CD4-positive, alpha-beta T cell treated with Interleukin-6 at 100 ng/mL for 8 hours (primary cell): ENCODE data around the gene DPH5.

Experiments used
- DNase-seq: peaks from one replicate; pipeline ENCODE4 v3.0.0-alpha.2; 2020; ENCODE audit warnings: mixed read lengths, low spot score

The DPH5 gene

DNA sequence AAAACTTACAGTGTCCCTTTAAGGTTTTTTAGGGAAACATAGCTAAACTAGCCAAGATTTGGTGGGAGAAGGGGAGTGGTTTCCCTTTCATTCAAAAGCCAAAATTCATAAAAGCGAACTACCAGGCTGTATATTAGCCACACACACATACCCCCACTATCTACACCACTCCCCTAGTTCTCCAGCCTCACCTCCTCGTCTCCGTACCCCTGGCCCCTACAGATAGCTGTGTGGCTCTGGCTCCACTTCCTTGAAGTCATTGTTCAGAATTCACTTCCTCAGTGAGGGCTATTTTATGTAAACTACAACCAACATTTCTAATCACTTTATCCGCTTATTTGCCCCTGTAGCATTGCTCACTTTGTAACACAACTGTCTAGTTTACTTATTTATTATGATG is 5.3 kb upstream of the DPH5 start:
- no peak for DNase-seq

DNA sequence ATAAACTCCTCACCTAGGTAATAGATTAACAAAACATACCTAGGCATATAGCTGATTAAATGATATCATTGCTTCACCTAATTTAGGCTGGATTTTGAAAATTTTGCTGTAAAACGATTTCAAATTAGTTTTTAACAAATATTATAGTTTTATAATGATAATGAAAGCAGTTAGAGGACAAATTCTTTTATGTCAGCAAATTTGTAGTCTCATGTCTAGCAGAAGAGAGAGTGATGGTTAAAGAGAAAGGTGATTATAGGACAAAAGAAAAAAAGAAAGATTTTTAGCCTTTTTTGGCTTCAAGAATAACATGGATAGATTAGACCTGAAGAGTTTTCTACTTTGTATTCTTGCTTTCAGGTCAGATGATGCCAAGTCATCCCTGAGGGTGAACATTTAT is 3.6 kb upstream of the DPH5 start:
- DNase-seq, result no peak

DNA sequence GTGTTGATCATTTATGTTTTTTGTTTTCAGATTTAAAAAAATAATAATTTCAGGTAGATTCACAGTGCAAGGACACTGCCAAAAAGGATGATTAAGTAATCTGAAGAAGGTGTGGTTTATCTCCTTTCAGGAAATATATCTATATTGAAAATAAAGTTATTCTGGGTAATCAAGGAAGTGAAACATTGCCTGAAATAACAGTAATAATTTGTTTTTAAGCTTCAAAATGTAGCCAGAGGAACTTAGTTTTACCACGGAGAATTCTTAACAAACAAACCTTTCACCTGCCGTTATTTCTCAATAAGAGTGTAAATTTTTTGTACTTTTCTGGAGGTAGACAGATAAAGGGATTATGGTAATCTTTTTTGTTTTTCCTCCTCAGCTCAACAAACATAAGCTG is 2.9 kb upstream of the DPH5 start:
- DNase-seq, result no peak

DNA sequence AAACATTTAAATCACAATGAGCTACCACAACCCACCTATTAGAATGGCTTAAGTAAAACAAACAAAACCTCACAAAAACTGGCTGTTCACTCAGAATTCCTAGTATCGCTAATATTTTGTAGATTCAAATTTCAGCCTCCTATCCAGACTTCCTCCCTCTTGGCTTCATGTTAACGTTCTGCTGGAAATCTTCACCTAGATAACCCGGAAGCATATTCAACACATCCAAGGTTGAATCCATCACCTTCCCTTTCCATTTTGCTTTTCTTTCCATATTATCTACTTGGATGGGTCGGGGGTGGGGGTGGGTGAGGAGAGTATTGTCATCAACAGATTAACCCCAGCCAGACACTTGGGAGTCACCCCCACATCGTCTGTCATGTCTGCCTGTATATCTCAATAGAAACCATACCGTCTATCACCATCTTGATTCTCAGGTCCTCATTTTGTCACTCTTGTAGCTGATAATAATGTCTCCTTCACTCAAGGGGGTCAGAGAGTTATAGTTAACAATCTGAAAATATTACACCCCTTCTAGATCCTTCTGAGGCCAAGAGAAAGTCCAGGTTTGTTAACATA is 1.7 kb upstream of the DPH5 start:
- no peak for DNase-seq

DNA sequence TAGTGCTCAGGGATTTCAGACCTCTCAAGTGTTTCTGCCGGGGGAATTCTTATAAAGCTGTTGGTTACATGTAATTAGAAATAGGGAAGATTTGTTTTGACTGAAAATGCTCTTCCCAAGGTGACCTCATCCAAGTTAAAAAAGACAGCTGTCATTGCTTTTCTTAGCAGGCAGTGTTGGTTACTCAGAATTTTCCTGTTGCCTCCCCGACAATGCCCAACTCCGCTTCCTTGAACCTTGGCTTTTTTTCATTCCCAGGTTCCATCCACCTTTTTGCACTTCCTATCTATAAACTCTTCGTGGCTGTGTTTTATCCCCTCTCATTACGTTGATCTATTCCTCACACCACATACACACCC is 825 bp upstream of the DPH5 start:
- DNase-seq, result no peak

DNA sequence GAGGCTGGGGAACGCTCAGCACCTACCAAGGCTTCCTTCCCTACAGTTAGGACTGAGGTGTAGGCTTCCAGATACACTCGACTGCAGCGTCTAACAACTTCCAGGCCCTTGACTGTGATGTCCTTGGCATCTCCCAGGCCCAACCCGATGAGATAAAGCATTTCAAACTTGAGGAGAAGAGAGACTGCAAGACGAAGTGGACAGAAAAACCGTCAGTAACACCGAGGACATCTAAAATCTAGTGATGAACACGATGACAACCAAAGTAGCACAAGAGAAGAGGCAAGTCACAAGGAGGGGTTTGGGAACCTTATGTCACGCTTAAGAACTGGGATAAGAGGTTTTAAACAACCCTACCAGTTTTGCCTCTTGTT is 314 bp downstream of the DPH5 start:
- peak; percentile 4 for DNase-seq

DNA sequence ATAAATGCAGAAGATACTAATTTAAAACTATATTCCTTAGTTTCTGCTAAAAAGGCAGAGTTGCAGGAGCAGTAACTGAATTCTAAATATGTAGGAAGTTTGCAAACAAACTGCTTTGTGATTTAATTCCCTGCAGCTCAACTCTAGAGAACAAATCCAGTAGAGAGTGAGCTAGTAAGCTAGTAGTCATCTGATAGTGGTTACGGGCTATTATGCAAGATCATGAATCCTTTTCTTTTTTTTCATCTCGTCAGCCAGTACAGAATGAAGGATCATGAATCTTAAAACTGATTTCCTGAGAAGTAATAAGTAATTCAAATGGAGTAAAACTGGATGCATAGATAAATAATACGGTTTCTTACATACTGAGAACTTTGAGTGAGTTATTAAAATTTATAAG is 3.3 kb downstream of the DPH5 start:
- DNase-seq, result no peak

DNA sequence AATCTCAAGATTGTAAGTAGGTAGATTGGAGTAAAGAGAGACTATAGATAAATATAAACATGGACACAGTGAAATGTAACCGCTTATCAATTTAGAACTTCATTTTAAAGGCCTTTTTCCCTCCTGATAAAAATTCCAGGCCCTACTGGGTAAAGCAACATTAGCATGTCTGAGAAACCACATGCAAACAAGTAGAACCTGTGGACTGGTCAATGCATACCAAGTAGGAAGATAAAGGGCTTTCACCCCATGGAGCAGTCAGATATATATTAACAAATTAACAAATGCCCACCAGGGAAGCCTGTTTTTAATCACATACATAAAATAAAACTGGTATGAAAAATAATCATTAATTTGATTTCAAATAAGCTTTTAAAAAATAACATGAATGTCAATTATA is 8.1 kb downstream of the DPH5 start:
- no peak for DNase-seq

DNA sequence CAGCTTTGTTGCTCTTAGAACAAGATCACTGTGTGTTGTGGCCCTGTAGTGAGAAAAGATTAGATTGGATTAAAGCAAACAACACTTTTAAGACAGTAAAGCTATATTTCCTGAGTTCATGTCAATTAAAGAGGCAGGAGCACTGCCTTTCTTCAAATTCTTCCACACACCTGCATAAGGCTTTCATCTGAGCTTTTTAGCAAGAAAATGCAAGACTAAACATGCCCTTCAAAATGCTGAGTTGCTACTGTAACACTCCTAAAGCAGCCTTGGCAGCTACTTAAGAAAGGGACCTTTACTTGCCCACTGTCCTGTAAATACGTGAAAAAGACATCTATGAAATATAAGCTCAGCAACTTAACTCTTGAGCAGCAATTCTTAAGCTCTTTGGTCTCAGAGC is 11.8 kb downstream of the DPH5 start:
- no peak for DNase-seq

DNA sequence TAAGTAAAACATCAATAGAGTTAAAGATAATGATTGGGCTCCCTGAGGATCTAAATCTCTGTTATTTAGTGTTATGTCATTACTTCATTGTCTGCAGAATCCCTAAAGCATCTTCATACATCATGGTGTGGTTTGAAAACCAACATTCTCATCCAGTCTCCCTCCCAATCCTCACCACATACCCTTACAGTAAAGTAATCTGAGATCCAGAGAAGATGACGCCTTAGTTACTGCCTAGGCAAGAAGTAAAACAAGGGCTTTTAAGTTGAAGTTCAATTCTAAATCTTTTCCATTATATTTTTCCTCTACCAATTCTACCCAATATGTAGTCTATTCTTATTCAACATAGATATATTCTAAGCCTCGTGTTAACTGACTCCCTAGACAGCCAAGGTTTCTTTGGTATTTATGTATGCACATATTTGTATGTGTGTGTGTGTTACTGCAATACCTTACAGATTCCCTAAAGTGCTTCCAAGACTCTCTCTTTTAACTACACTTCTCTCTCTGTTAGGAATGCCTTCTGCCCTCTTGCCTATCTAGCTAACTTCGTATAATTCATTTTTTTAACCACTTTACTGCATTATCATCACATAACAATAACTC is 17.3 kb downstream of the DPH5 start:
- DNase-seq, result no peak

DNA sequence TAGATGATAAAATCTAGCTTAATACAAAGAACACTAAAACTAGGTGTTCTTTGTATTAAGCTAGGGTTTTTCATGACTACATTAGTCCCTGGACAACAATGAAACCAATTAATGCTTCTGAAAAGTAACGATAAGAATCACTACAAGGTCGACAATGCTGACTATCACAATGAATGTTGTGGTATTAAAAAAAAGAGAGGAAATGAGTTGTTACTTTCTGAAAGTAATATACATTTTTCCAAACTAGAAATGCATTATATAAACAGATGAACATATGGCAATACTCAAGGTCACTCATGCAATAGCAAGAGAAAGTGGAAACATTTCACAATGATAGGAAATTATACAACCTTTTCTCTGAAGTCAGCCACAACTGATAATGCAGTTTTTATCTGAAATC is 19.0 kb downstream of the DPH5 start:
- DNase-seq, result no peak

DNA sequence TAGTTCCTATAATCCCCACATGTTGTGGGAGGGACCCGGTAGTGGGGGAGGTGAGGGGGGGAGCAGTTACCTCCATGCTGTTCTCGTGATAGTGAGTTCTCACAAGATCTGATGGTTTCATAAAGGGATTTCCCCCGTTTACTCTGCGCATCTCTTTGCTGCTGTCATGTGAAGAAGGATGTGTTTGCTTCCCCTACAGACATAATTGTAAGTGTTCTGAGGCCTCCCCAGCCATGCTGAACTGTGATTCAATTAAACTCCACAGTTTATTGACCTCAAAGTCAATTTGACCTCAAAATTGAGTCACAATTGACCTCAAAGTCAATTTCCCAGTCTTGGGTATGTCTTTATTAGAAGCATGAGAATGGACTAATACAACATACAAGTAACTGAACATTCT is 19.7 kb downstream of the DPH5 start:
- peak; percentile 7 for DNase-seq

DNA sequence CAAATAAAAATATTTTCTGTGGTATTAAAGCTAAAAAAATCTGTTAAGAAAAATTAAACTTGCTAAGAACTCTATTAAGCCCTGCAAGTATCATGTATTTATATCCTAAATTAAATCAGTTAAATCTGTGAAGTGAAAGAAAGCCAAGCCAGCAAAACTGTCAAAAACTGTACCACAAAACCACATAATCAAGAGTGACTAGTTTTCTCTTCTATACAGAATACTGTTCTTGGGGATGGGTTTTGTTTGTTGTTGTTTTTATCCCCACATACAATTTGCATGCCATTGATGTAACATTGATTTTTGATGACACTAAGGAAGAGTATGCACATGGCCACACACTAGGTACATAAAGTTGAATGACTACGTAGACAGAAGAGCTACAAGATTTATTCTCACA is 20.4 kb downstream of the DPH5 start:
- DNase-seq, result no peak

DNA sequence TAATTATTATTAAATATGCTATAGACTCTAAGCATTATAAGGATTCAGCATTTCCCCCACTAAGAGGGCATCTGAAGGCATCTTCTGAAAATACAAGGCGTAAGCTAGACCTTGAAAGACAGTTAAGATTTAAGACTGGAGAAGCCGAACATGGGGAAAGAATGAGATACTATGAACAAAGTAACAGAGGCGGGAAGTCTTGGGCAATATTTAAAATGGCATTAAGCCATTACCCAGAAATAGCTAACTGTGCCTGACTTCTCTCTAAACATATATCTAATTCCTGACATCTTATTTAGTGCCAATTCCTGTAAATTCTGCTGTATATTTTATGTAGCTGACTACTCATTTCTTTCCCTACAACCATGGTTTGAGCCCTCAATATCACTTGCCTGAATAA is 20.9 kb downstream of the DPH5 start:
- DNase-seq, result no peak

DNA sequence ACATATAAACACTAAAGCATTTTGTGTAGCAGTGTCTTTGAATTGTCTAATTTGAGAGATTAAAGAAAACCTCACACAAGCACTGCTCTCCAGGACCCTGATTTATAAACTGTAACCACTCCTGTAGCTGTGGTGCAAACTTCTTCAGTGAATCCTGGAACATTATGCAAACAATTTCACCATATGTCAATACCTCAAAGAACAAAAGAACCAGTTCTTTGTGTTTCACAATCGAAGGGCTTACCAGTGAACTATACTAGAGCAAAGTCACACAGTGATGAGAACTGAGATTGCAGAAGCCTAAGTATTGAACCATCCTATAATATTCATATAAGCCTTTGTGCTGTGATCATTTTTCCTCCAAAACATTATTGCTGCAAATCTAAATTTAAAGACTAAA is 21.5 kb downstream of the DPH5 start:
- no peak for DNase-seq

DNA sequence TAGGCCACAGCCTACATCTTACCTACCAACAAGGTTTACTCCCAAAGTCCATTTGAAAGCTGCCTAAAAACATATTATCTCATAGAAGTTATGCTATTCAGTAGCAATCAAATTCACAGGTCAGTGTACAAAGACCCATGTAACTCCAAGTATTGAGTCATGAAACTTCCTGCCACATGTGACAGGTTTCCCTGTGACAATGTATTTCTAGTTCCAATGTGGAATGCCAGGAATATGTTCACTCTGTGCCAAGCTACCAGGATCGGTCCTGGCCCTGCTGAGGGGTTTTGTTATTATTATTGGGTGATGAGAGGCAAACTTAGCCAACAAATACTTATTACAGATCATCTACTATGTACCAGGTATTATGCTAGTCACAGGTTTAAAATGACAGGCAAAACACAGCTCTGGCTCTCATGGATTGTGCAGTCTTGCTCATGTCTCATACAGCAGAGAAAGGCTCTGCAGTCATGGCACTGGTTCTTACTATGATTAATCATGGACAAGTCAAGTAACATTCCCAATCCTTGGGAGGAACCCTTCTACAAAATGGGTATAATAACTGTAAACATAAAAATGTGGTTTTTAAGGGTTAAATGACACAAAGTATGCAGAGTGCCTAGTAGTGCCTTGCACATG is 22.5 kb downstream of the DPH5 start:
- no peak for DNase-seq

DNA sequence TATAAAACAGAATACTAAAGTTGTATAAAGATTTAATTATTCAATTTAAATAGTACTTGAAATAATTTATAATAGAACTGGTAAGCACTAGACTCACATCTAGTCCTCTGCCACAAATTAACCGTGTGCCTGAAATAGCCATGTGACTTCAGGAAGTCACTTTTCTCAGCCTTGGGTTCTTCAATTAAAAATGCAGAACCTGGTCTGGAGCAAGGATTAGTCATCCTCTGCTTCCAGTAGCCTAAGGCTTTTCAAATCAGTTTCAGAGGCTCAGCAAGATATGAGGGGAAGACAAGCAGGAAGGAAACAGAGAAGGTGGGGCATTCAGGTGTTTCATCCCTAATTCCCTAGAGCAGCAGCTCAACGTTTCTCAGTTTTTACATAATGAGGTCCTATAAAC is 23.0 kb downstream of the DPH5 start:
- no peak for DNase-seq

DNA sequence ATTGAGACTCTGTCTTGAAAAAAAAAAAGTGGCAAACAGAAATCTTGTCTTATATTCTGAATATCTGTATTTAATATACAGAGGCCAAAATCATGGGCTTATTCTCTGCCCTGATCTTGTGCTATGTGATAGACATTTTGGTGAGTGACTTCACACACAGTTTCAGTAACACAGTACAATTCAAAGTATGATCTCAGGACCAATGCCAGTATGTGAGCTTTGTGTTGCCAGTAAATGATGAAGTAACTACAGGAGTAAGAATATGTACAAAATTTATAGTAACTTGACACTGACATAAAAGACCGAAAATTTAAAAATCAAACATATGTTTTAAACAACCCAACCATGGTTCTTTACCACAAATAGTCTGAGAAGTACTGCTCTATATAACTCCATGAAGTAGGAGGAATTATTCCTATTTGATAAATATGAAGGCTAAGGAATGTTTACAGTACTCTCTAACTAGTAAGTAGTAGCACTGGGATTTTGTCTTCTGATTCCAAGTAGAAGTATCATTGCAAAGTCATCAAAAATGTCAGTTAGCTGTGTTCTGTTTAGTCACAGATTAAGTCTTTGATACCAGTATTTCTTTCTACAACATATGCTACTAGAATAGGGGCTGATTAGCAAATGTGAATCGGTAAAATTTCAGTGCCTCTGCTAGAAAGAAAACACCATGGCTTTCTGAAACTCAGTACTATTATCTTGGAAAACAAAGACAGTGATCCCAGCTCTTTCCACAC is 25.3 kb downstream of the DPH5 start:
- DNase-seq, result no peak

DNA sequence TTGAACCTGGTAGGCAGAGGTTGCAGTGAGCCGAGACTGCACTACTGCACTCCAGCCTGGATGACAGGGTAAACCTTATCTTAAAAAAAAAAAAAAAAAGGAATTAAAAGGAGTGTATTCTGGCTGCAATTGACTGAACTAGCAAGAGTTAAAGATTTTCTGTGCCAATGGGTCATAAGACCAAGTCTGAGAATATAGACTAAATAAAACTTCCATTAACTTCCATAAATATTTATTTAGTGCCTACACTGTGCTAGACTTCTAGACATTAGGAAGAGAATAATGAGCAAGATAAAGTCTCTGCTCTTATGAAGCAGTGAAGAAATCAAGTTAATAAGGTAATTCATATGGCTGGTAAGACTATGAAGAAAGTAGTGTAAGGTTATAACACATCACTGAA is 27.2 kb downstream of the DPH5 start:
- no peak for DNase-seq

DNA sequence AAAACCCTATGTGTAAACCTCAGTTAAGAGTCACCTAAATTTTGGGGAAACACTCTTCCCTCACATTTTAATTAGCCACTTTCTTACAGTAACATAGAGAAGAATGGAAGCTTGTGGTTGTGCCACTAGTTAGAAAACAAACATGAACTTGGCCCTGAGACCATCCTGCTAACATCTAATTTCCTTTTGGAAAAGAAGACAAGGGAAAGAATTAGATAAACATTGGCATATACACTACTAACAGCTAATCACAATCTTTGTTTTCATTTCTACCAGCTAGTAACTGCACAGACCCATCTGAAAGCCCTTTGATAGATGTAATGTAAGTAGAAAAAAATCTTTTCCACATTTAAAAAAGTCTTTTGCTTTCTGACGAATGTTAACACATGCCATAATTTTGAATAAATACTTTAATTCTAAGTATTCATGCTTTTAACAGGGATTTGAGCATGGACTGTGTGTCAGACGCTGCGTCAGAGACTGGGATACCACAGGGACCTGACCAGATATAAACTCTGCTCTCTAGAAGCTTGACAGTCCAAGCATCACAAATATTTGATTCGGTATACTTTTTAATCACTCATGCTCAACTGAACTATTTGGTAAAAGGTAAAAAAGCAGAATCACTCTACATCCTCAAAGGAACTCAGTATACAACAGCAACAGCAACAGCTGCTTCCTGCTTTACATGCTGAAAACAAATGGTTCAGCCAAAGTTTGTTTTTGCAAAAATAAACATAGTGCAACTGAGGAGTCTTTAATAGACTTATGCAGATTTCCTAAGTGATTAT is 30.2 kb downstream of the DPH5 start:
- no peak for DNase-seq

DNA sequence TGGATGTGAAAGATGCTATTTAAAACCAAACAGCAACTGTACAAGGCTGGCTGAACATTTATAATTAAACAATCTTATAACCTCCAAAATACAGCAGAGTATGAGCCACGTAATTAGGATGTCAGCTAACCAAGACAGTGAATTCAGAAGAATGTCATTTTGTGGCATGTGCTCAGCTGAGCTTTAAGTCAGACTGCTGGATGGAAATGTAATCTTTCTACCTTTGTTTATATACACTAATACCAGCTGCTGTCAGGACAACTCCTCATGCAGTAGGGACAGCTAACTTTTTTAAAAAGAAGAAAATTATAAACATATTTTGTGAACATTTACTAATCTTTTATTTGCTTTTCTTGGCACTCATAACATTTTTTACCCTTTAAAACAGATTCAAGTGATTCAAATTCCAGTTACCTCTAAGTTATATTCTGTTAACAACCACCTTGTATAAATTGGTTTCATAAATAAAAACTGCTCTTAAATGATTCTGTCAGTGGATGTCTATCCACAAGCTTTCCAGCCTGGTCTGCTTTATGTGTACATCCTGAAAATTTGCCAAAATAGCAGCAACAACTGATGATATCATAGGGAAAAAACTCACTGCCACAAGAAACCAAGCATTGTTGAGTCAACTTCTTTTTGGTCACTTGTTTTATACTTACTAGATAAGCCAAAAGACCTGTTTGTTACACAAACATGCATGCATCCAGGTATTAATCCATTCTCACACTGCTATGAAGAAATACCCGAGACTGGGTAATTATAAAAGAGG is 36.1 kb downstream of the DPH5 start:
- DNase-seq, result no peak

DNA sequence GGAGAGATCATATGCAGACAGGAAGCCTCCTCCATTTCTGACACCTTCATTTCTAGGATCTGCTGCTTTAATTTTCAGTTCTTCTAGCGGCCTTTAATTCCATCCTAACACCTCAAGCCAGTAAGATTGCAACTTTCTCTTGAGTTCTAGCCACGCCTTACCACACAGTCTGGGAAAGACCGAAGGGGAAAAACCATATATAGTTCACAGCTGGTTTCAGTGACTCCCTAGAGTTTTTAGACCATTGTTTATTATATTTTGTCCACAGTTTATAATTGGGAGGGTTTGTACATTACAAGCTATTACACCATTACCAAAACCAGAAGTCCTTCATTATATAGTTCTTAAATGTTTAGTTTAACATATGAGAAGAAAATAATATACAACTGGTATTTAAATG is 37.5 kb downstream of the DPH5 start:
- no peak for DNase-seq
